ENCODE data around the gene FLYWCH1. TPM values are rescaled to one million over a fixed set of nuclear protein-coding genes. Genes with fewer than 3 reads are reported as not detected.

The FLYWCH1 gene
- total RNA-seq, 1 donor from 2014 or later = 34.7 TPM

- no peak overlapping the region for H3K4me3 ChIP-seq
- DNase-seq (no peak), ATAC-seq (no peak)
- H3K27ac ChIP-seq = no peak overlapping the region
- intact Hi-C loops (cut with DNase I) = no loop called here
- no peaks in the 10 kb centered on the region for H3K9me3 ChIP-seq
- TF ChIP-seq CTCF (IDR thresholded peaks at IDR 0.05) = no peak
- peaks cover 25% of the 10 kb centered on the region for H3K36me3 ChIP-seq
- peaks cover 6% of the 10 kb centered on the region for H3K27me3 ChIP-seq (ENCODE audit: low read depth)
- no peaks in the 10 kb centered on the region for H3K4me1 ChIP-seq
Observed at GRCh38 chr16:2948807-2949704, 37.3 kb downstream of the FLYWCH1 start.

- TF ChIP-seq CTCF (IDR thresholded peaks at IDR 0.05) = no peak
- Histone ChIP-seq H3K27me3 (ENCODE audit: low read depth) (peaks cover 14% of the 10 kb centered on the region), H3K9me3 (no peaks in the 10 kb centered on the region), H3K4me1 (no peaks in the 10 kb centered on the region), H3K27ac (no peak overlapping the region), H3K36me3 (peaks cover 24% of the 10 kb centered on the region), H3K4me3 (no peak overlapping the region)
- ATAC-seq = no peak
- no peak for DNase-seq
- intact Hi-C loops (cut with DNase I) = no loop called here
Observed at GRCh38 chr16:2949705-2950352, 38.1 kb downstream of the FLYWCH1 start.

GRCh38 chr16:2950353-2950724, 38.6 kb downstream of the FLYWCH1 start:
- TF ChIP-seq CTCF (IDR thresholded peaks at IDR 0.05) = no peak
- H3K27ac ChIP-seq = no peak overlapping the region
- no peaks in the 10 kb centered on the region for H3K9me3 ChIP-seq
- H3K4me3 ChIP-seq = no peak overlapping the region
- no peaks in the 10 kb centered on the region for H3K4me1 ChIP-seq
- no peak for DNase-seq
- intact Hi-C loops (cut with DNase I) = no loop called here
- H3K36me3 ChIP-seq = peaks cover 24% of the 10 kb centered on the region
- ATAC-seq = no peak
- peaks cover 19% of the 10 kb centered on the region for H3K27me3 ChIP-seq (ENCODE audit: low read depth)

GRCh38 chr16:2950773-2951172, 39.0 kb downstream of the FLYWCH1 start:
- no peak for TF ChIP-seq CTCF (IDR thresholded peaks at IDR 0.05)
- Histone ChIP-seq H3K4me1 (no peaks in the 10 kb centered on the region), H3K27ac (no peak overlapping the region), H3K4me3 (no peak overlapping the region), H3K27me3 (ENCODE audit: low read depth) (peaks cover 23% of the 10 kb centered on the region), H3K36me3 (peaks cover 24% of the 10 kb centered on the region), H3K9me3 (no peaks in the 10 kb centered on the region)
- DNase-seq = no peak
- no peak for ATAC-seq
- intact Hi-C loops (cut with DNase I) = no loop called here

- Histone ChIP-seq H3K4me3 (no peak overlapping the region), H3K27ac (no peak overlapping the region), H3K9me3 (no peaks in the 10 kb centered on the region), H3K4me1 (no peaks in the 10 kb centered on the region), H3K36me3 (peaks cover 19% of the 10 kb centered on the region), H3K27me3 (ENCODE audit: low read depth) (peaks cover 42% of the 10 kb centered on the region)
- intact Hi-C loops (cut with DNase I) = no loop called here
- ATAC-seq = no peak
- DNase-seq = no peak
- no peak for TF ChIP-seq CTCF (IDR thresholded peaks at IDR 0.05)
Observed at GRCh38 chr16:2952679-2953078, 40.9 kb downstream of the FLYWCH1 start.
